ENCODE data around the gene NXPH1.
"Not testable (repeated sequence)": the region's sequence is repeated elsewhere in the genome, so short reads cannot be mapped to it uniquely, and the experiment has no call there.

Gene NXPH1

GRCh38 chr7:8669501-8669851 lies 236.1 kb downstream of the NXPH1 start:
- Histone ChIP-seq H3K4me3 (ENCODE audit: low read length) (no peak overlapping the region), H3K9me3 (ENCODE audit: insufficient read depth, low read depth, low read length) (peaks cover 5% of the 10 kb centered on the region; the same call in 1 of the 2 replicates), H3K9ac (ENCODE audit: low read depth, low read length) (no peak overlapping the region), H3K27ac (ENCODE audit: low read length) (no peak overlapping the region), H3K27me3 (ENCODE audit: insufficient read depth, low read length) (no peaks in the 10 kb centered on the region), H3K36me3 (ENCODE audit: insufficient read depth, low read depth, low read length) (no peaks in the 10 kb centered on the region), H3K4me1 (ENCODE audit: insufficient read depth, low read length) (no peaks in the 10 kb centered on the region)

GRCh38 chr7:8684426-8684825 lies 251.0 kb downstream of the NXPH1 start:
- H3K4me3 ChIP-seq (ENCODE audit: low read length), result no peak overlapping the region
- no peak overlapping the region for H3K27ac ChIP-seq (ENCODE audit: low read length)
- H3K9me3 ChIP-seq (ENCODE audit: insufficient read depth, low read depth, low read length), result no peaks in the 10 kb centered on the region
- H3K27me3 ChIP-seq (ENCODE audit: insufficient read depth, low read length), result no peaks in the 10 kb centered on the region
- H3K9ac ChIP-seq (ENCODE audit: low read depth, low read length), result no peak overlapping the region
- no peaks in the 10 kb centered on the region for H3K4me1 ChIP-seq (ENCODE audit: insufficient read depth, low read length)
- H3K36me3 ChIP-seq (ENCODE audit: insufficient read depth, low read depth, low read length), result no peaks in the 10 kb centered on the region

DNA sequence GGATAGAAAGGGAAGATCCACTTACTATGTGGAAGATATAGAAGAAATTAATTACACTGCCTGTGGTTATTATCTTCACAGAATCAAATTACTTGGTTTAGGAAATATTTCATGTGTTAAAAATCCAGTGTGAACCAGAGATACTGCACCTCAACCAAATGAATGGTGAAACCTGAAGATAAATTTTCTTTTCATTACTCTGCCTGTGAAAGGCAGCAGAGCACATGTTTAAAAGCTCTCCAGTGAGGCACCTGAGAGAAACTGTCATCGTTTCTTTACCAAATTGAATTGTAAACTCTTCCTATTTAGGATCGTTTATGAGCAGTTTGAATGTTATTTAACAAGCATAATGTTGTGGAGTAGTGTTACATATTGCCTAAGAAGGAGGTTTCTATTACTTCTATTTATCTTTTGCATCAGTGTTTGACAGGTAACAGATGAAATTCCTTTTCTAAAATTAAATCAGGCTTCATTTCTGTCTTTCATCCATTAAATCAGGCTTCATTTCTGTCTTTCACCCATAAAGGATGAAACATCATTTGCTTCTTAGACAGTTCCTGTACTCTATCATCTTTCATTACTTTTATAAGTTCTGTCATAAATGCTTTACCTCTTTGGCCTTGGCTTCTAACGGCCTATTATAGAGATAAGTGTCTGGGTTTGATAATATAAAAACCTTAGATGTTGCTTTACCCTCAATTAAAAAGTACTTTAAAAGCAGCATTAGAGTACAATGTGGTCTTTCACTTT lies 266.6 kb downstream of the NXPH1 start:
- Histone ChIP-seq H3K9ac (ENCODE audit: low read depth, low read length) (no peak overlapping the region), H3K36me3 (ENCODE audit: insufficient read depth, low read depth, low read length) (no peaks in the 10 kb centered on the region), H3K4me1 (ENCODE audit: insufficient read depth, low read length) (peaks cover 4% of the 10 kb centered on the region; the same call in 1 of the 2 replicates), H3K4me3 (ENCODE audit: low read length) (no peak overlapping the region), H3K27me3 (ENCODE audit: insufficient read depth, low read length) (no peaks in the 10 kb centered on the region), H3K27ac (ENCODE audit: low read length) (no peak overlapping the region), H3K9me3 (ENCODE audit: insufficient read depth, low read depth, low read length) (no peaks in the 10 kb centered on the region)

DNA sequence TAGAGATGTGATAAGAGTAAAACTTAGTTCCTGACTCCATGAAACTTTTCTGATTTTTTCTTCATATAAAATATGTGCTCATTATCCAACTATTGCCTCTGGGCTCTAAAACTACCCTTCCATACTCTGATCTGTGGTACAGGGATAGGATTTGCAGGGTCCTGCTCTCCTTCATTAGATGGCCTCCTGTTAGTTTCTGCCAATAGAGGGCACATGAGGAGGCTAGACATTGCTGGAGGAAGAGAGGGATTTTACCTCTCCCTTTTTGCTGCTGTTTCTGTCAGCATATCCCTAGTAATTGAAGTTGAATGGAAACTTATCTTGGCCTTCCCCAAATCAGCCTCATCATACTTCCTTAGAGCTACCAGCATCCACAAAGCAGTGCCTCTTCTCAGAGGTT lies 269.4 kb downstream of the NXPH1 start:
- Histone ChIP-seq H3K4me1 (ENCODE audit: insufficient read depth, low read length) (peaks cover 4% of the 10 kb centered on the region; the same call in 1 of the 2 replicates), H3K36me3 (ENCODE audit: insufficient read depth, low read depth, low read length) (no peaks in the 10 kb centered on the region), H3K9ac (ENCODE audit: low read depth, low read length) (no peak overlapping the region), H3K27ac (ENCODE audit: low read length) (no peak overlapping the region), H3K27me3 (ENCODE audit: insufficient read depth, low read length) (no peaks in the 10 kb centered on the region), H3K4me3 (ENCODE audit: low read length) (no peak overlapping the region), H3K9me3 (ENCODE audit: insufficient read depth, low read depth, low read length) (no peaks in the 10 kb centered on the region)

DNA sequence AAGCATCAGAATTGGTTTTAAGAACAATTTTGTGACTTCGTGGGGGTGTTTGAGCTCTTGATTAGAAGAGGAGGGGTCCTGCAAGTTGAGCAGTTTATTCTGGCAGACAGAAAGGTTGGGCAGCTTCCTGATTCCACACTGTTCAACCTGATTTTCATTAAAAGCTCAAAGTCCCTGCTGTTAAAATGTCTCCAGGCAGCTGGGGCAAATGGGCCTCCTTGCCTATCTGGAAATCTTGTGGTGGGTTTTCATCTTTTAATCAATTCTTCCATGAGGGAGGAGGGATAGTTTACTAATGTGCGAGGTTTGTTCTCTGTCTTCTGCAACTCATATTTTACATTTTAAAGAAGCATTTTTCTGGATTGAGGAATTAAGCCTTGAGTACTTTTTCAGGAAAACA lies 276.7 kb downstream of the NXPH1 start:
- no peak overlapping the region for H3K9ac ChIP-seq (ENCODE audit: low read depth, low read length)
- H3K27me3 ChIP-seq (ENCODE audit: insufficient read depth, low read length), result no peaks in the 10 kb centered on the region
- no peaks in the 10 kb centered on the region for H3K4me1 ChIP-seq (ENCODE audit: insufficient read depth, low read length)
- H3K27ac ChIP-seq (ENCODE audit: low read length), result no peak overlapping the region
- no peaks in the 10 kb centered on the region for H3K9me3 ChIP-seq (ENCODE audit: insufficient read depth, low read depth, low read length)
- H3K4me3 ChIP-seq (ENCODE audit: low read length), result no peak overlapping the region
- H3K36me3 ChIP-seq (ENCODE audit: insufficient read depth, low read depth, low read length), result no peaks in the 10 kb centered on the region

DNA sequence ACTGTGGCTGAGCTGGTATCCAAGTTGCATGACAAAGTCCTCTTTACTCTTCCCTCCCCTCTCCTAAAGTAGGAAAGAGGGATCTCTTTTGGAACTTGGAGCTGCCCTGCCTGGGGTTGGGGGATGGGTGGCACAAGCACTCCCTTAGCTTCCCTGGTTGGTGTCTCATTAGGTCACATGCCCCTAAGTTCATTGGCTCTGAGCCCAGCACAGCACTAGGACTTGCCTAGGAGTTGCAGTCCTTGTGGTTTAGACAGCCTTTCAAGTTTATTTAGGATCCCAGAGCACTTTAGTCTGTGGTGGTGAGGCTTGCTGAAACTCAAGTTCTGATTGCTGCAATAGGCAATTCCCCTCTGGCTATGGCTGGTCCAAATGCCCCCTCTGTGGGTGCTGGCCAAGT lies 281.4 kb downstream of the NXPH1 start:
- Histone ChIP-seq H3K27ac (ENCODE audit: low read length) (no peak overlapping the region), H3K9ac (ENCODE audit: low read depth, low read length) (no peak overlapping the region), H3K9me3 (ENCODE audit: insufficient read depth, low read depth, low read length) (no peaks in the 10 kb centered on the region), H3K4me3 (ENCODE audit: low read length) (no peak overlapping the region), H3K4me1 (ENCODE audit: insufficient read depth, low read length) (no peaks in the 10 kb centered on the region), H3K27me3 (ENCODE audit: insufficient read depth, low read length) (no peaks in the 10 kb centered on the region), H3K36me3 (ENCODE audit: insufficient read depth, low read depth, low read length) (no peaks in the 10 kb centered on the region)

GRCh38 chr7:8719102-8719501 lies 285.7 kb downstream of the NXPH1 start:
- no peaks in the 10 kb centered on the region for H3K9me3 ChIP-seq (ENCODE audit: insufficient read depth, low read depth, low read length)
- H3K27ac ChIP-seq (ENCODE audit: low read length), result no peak overlapping the region
- H3K4me1 ChIP-seq (ENCODE audit: insufficient read depth, low read length), result no peaks in the 10 kb centered on the region
- no peaks in the 10 kb centered on the region for H3K27me3 ChIP-seq (ENCODE audit: insufficient read depth, low read length)
- no peak overlapping the region for H3K9ac ChIP-seq (ENCODE audit: low read depth, low read length)
- H3K36me3 ChIP-seq (ENCODE audit: insufficient read depth, low read depth, low read length), result no peaks in the 10 kb centered on the region
- H3K4me3 ChIP-seq (ENCODE audit: low read length), result no peak overlapping the region

DNA sequence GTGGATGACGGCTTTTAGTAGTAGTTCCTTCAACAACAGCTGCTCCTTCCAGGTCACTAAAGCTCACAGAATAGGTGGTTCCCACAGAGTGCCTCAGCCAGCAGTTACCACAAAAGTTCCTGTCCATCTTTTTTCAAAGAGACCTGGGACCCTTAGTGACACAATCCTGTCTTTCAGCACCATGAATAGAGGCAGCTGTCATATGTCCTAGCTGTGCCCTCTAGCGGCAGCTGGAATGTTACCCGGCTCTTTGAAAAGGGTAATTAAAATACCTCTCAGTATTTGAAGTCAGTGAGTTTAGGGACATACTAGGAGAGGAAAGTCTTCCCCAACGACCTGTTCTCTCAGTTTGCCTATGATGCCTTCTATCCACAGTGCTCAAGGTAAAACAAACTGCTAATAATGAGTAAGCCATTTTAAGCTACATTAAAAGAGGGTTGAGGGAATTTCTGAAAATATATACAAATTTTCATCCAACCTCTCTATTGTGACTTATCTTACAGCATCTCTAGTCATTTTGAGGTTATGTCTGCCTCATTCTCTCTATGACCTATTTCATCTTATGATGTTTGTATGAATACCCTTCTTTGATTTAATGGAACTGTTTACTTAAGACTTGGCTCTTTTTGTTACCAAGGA lies 290.8 kb downstream of the NXPH1 start:
- Histone ChIP-seq H3K27me3 (ENCODE audit: insufficient read depth, low read length) (no peaks in the 10 kb centered on the region), H3K27ac (ENCODE audit: low read length) (no peak overlapping the region), H3K4me1 (ENCODE audit: insufficient read depth, low read length) (no peaks in the 10 kb centered on the region), H3K36me3 (ENCODE audit: insufficient read depth, low read depth, low read length) (no peaks in the 10 kb centered on the region), H3K4me3 (ENCODE audit: low read length) (no peak overlapping the region), H3K9ac (ENCODE audit: low read depth, low read length) (no peak overlapping the region), H3K9me3 (ENCODE audit: insufficient read depth, low read depth, low read length) (no peaks in the 10 kb centered on the region)

DNA sequence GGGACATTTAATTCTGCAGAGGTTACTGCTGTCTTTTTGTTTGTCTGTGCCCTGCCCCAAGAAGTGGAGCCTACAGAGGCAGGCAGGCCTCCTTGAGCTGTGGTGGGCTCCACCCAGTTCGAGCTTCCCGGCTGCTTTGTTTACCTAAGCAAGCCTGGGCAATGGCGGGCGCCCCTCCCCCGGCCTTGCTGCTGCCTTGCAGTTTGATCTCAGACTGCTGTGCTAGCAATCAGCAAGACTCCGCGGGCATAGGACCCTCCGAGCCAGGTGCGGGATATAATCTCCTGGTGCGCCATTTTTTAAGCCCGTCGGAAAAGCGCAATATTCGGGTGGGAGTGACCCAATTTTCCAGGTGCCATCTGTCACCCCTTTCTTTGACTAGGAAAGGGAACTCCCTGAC lies 298.3 kb downstream of the NXPH1 start:
- not testable (repeated sequence) for H3K9ac ChIP-seq (ENCODE audit: low read depth, low read length); H3K36me3 ChIP-seq (ENCODE audit: insufficient read depth, low read depth, low read length); H3K4me3 ChIP-seq (ENCODE audit: low read length); H3K27me3 ChIP-seq (ENCODE audit: insufficient read depth, low read length); H3K4me1 ChIP-seq (ENCODE audit: insufficient read depth, low read length); H3K27ac ChIP-seq (ENCODE audit: low read length); H3K9me3 ChIP-seq (ENCODE audit: insufficient read depth, low read depth, low read length)

DNA sequence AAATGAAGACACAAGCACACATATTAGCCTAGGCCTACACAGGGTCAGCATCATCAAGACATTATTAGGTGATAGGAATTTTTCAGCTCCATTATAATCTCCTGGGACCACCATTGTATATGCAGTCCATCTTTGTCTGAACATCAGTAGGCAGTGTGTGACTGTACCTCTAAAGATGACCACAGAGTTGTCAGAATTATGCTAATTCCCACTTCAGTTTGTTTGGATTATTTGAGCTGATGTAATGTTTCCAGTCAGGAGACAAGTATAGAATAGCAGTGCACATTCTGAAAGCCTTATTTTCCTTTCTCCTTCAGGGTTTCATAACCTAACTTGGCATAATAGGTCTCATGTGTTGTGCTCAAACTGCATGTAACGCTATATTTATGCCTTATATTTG lies 306.4 kb downstream of the NXPH1 start:
- Histone ChIP-seq H3K4me3 (ENCODE audit: low read length) (no peak overlapping the region), H3K9me3 (ENCODE audit: insufficient read depth, low read depth, low read length) (no peaks in the 10 kb centered on the region), H3K9ac (ENCODE audit: low read depth, low read length) (no peak overlapping the region), H3K27ac (ENCODE audit: low read length) (no peak overlapping the region), H3K27me3 (ENCODE audit: insufficient read depth, low read length) (no peaks in the 10 kb centered on the region), H3K4me1 (ENCODE audit: insufficient read depth, low read length) (no peaks in the 10 kb centered on the region), H3K36me3 (ENCODE audit: insufficient read depth, low read depth, low read length) (no peaks in the 10 kb centered on the region)

- H3K4me3 ChIP-seq (ENCODE audit: low read length), result no peak overlapping the region
- H3K27me3 ChIP-seq (ENCODE audit: insufficient read depth, low read length), result no peaks in the 10 kb centered on the region
- no peak overlapping the region for H3K9ac ChIP-seq (ENCODE audit: low read depth, low read length)
- H3K27ac ChIP-seq (ENCODE audit: low read length), result no peak overlapping the region
- H3K36me3 ChIP-seq (ENCODE audit: insufficient read depth, low read depth, low read length), result no peaks in the 10 kb centered on the region
- no peaks in the 10 kb centered on the region for H3K9me3 ChIP-seq (ENCODE audit: insufficient read depth, low read depth, low read length)
- no peaks in the 10 kb centered on the region for H3K4me1 ChIP-seq (ENCODE audit: insufficient read depth, low read length)
These were observed 309.4 kb downstream of the NXPH1 start for GRCh38 chr7:8742837-8743236.

DNA sequence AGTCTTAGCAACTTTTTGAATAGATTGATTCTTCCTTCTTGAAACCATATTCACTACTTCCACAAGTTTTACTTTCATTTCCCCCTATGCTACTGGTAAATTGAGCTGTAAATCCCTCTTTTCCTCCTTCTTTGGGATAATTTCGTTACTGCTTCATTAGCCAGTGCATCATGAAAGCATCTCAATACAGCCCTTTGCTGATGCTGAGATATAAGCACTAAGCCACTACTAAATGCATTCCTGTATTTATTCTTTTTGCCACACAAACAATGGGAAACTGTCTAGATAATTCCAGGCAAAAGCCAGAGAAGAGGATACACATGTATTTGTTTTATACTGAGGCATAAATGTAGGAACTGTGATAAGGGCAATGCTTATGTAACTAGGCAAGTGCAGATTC lies 313.9 kb downstream of the NXPH1 start:
- H3K9me3 ChIP-seq (ENCODE audit: insufficient read depth, low read depth, low read length), result no peaks in the 10 kb centered on the region
- H3K4me3 ChIP-seq (ENCODE audit: low read length), result no peak overlapping the region
- no peaks in the 10 kb centered on the region for H3K36me3 ChIP-seq (ENCODE audit: insufficient read depth, low read depth, low read length)
- no peak overlapping the region for H3K9ac ChIP-seq (ENCODE audit: low read depth, low read length)
- H3K27me3 ChIP-seq (ENCODE audit: insufficient read depth, low read length), result no peaks in the 10 kb centered on the region
- H3K27ac ChIP-seq (ENCODE audit: low read length), result no peak overlapping the region
- no peaks in the 10 kb centered on the region for H3K4me1 ChIP-seq (ENCODE audit: insufficient read depth, low read length)
